IPS DF 4.7 (cell line): ENCODE results near the gene AKAP13.
"Not testable (repeated sequence)": the region's sequence is repeated elsewhere in the genome, so short reads cannot be mapped to it uniquely, and the experiment has no call there.

Experiments
- DNase-seq: peaks from one replicate; pipeline ENCODE4 v3.0.0-alpha.2; 2013; ENCODE audit warnings: low spot score; ENCODE audit errors: extremely low read depth

Gene AKAP13

DNA sequence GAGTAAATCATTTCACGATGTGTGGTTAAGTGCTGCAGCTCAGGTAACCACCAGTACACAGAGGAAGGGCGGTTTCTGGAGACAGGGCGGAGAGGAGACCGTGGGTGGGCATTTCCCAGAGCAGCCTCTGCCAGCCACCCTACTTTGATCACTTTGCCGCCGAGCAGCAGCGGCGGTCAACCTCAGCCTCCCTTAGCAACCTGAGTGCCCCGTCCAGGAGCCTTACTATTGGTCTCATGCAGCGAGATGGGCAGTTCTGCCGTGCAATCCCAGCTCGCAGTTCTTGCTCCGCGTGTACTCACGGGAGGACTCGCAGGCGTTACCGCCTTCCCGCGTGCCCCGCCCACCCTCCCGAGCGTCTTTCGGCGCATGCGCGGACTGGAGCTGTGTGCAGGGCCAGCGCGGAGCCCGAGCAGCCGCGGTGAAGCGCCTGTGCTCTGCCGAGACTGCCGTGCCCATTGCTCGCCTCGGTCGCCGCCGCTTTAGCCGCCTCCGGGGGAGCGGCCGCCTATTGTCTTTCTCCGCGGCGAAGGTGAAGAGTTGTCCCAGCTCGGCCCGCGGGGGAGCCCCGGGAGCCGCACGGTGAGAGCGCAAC is at the start of gene AKAP13:
Gene AKAP13, plus strand, starts transcription at position 387 of the 595 bp plus-strand sequence. CDS start 105,118 bp downstream, outside the sequence.
- DNase-seq, result peak; percentile 92

- peak; percentile 56 for DNase-seq
These were observed 49.4 kb upstream of the AKAP13 start for GRCh38 chr15:85330901-85331588.

DNA sequence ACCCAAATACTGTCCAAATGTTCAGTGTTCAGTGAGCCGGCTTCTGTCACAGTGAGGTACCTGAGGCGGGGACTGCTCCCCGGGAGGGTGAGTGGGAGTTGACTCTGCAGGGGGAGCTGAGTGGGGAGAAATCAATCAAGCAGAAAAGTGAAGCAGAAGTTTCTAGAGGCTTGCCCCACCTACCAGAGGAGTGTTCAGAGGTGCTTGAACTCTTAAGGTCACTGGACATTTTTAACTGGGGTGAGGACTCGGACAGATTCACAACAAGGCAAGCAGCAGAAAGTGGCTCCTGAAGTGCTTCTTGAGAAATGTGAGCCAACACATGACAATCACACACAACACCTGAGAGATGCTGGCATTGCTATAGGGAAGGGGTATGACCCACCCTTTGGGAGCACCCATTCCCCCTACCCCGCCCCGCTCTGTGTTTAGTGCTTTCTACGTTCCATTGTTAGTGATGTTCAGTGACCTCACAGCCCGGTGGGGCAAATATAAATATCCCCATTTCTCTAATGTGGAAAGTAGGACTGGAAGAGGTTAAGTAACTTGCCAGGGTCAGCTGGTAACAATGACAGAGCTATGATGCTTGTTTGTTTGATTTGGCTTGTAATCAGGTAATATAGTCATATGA is 48.6 kb upstream of the AKAP13 start:
- DNase-seq, result no peak

DNA sequence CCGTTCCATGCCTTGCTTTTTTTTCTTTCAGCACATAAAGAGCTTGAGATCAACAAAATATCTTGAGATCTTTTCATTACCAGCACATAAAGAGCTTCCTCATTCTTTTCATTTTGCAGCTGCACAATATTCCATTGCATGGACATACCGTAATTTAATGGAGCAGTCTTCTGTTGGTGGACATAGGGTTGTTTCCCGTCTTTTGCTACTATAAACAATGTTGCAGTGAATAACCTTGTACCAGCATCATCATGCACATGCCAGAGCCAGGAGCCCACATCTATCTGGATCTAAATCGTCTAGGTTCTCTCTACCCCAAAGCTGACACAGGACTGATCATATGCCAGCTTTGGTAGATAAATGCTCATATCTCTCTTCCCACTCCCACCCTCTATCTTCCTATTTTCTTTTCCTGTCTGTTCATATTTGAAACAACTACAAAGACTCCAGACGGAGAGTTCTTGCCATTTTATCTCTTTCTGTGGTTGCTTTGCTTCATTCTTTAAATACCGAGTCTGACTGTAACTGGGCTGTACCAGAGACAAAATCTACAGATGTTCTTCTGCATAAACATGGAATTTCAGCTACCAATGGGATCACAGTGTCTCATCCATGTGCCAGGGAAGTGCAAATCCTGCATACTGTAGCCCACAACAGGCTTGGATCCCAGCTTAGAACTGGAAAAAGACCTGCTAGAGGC is 47.1 kb upstream of the AKAP13 start:
- DNase-seq, result no peak

DNA sequence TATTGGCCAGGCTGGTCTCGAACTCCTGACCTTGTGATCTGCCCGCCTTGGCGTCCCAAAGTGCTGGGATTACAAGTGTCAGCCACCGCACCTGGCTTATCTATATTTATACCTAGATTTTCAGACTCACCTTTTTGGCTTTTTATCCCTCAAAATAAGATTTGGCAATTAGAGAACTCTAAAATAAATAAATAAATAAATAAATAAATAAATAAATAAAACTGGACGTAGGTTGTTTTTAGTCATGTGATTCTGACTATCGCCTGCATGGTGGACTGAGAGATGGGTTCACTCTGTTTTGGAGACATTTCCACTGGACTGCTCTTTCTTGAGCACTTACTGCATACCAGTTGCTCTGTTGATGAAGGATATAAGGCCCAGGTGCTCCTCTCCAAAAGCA is 46.2 kb upstream of the AKAP13 start:
- no peak for DNase-seq

- no peak for DNase-seq
These were observed 45.0 kb upstream of the AKAP13 start for GRCh38 chr15:85335193-85335942.

DNA sequence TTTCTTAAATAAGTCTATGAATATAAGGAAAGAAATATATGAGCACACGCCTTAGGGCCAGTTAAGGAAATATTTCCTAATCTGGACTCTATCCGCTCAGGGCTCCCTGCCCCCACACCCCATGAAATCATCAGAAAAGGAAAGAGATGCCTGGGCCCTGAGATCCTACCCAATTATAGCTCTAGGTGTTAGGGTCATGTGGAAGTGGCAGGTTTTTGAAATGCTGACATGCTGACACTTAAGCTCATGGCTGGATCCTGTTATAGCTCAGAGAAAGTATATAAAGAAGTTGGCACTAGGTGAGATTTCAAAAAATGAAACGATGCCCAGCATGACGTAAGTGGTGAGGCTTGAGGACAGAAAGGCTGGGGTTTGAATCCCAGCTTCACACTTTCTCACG is 43.5 kb upstream of the AKAP13 start:
- no peak for DNase-seq

GRCh38 chr15:85337425-85338074 is 42.9 kb upstream of the AKAP13 start:
- DNase-seq, result no peak

- no peak for DNase-seq
These were observed 40.1 kb upstream of the AKAP13 start for GRCh38 chr15:85340321-85340665.

GRCh38 chr15:85340852-85341251 is 39.6 kb upstream of the AKAP13 start:
- DNase-seq, result no peak

- not testable (repeated sequence) for DNase-seq
These were observed 38.2 kb upstream of the AKAP13 start for GRCh38 chr15:85342163-85342562.

DNA sequence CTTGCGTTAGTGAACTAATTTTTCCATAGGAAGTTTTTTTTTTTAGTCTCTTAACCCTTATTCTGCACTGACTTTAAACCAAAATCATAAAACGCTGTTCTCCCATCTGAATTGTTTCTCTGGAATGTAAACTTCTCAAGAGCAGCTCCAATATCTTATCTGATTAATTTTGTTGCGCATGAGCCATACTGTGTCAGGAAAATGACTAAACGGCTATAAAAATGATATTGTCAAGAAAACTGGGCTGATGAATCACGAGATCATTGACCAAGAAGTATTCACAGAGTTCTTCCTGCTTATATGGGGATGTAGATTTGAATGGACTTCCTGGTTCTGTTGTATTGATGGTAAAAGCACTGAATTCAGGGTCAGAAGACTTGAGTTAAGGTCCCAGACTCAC is 37.0 kb upstream of the AKAP13 start:
- not testable (repeated sequence) for DNase-seq

- DNase-seq, result not testable (repeated sequence)
These were observed 36.2 kb upstream of the AKAP13 start for GRCh38 chr15:85344241-85344640.

GRCh38 chr15:85344653-85345114 is 35.7 kb upstream of the AKAP13 start:
- not testable (repeated sequence) for DNase-seq

- not testable (repeated sequence) for DNase-seq
These were observed 35.0 kb upstream of the AKAP13 start for GRCh38 chr15:85345196-85345918.

- DNase-seq, result not testable (repeated sequence)
These were observed 33.8 kb upstream of the AKAP13 start for GRCh38 chr15:85346462-85347084.

DNA sequence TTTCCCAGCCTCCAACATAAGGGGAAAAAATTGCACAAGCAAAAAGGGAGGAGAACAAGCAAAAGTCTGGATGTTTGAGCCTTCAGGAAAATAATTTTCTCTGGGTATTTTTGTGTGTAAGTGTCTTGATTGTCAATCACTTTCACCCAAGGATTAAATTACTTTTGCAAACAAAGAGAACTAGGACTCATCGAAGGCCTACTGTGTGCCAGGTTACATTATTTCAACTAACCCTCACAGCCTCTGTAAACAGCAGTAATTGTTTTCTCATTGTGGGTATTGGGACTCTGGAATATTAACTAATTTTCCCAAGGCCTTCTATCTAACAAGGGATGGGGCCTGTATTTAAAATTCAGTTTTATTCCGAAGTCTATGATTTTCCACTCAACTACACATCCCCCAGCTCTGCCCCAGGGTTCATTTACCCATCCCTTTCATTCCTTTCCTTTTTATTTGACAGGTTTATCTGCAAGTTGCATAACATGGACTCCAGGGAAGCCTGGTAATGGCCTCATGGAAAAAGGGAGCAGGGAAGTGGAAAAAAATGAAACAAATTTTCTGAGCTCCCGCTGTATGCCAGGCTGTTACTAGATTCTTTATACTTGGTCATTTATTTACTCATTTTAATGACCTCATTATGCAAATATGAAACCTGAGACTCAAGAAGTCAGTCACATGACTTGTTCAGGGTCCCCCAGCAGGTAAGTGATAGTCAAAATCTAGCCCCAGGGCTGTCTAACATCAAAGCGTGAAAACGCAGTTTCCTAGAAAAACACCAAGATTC is 32.9 kb upstream of the AKAP13 start:
- not testable (repeated sequence) for DNase-seq

GRCh38 chr15:85348048-85348766 is 32.2 kb upstream of the AKAP13 start:
- not testable (repeated sequence) for DNase-seq
